HCT116 (cell line): ENCODE measurements around the gene BSPRY. TPM values are rescaled to one million over a fixed set of nuclear protein-coding genes. Genes with fewer than 3 reads are reported as not detected.

Experiments used
- ATAC-seq: fragments of 200-7000 bp; cut with Tn5 transposase; 2 replicates; pipeline ENCODE4 v1.9.1; 2020; ENCODE audit warnings: mild to moderate bottlenecking, moderate library complexity
- BruUV-seq: library from RNA; stranded (reverse); fragments of 400-500 nt; replicated peaks from 2 replicates; lab custom pipeline; 2021; lab: Mats Ljungman, UMichigan
- CTCF ChIA-PET: fragments of 300-600 bp; sonication (Branson Sonifier 250); formaldehyde crosslinking; loops from one replicate; lab custom pipeline; 2021; ENCODE audit warnings: antibody characterized with exemption; lab: Charles Lee
- POLR2A ChIA-PET: fragments of 300-600, 350-600 bp; sonication (Branson Sonifier 250); formaldehyde crosslinking; loops from one replicate; lab custom pipeline; 2021; ENCODE audit warnings: antibody characterized with exemption; lab: Charles Lee
- RAD21 ChIA-PET, 2 experiments: fragments of 300-600 bp; sonication (Branson Sonifier 250); formaldehyde crosslinking; loops; one replicate each; lab custom pipeline; 2023; ENCODE audit warnings: low total read pairs in 2 of 2; ENCODE audit not compliant: uncharacterized antibody in 2 of 2, unreplicated experiment in 2 of 2, low non-redundant PET in 1 of 2; lab: Charles Lee
- DNase-seq: peaks from one replicate; pipeline ENCODE4 v3.0.0-alpha.2; 2010; ENCODE audit warnings: low read depth, low spot score
- H2AFZ ChIP-seq: fragments of 200-600 bp; shearing (Covaris generic), sonication (generic); 2 replicates; pipeline ENCODE4 v1.6.1; 2017; ENCODE audit warnings: low read depth, mixed run types, mixed read lengths, antibody characterized with exemption, low read length; ENCODE audit not compliant: poor library complexity, severe bottlenecking
- H3K27ac ChIP-seq: 2 replicates; pipeline ENCODE4 v1.5.1; 2012; ENCODE audit warnings: low read depth, low read length
- H3K27me3 ChIP-seq: fragments of 200-600 bp; sonication (generic); 2 replicates; pipeline ENCODE4 v1.6.1; 2016; ENCODE audit warnings: mixed run types, low read length, mixed read lengths; ENCODE audit not compliant: insufficient read depth
- H3K36me3 ChIP-seq, 2 experiments: fragments of 200-500 bp in 1 of 2; fragments of 200-600 bp in 1 of 2; sonication (Bioruptor generic) in 1 of 2; sonication (generic) in 1 of 2; 2 replicates each; pipeline versions ENCODE4 v1.5.1 to v1.6.1; 2014 to 2016; ENCODE audit warnings: low read length in 2 of 2, inconsistent platforms in 1 of 2, mixed read lengths in 1 of 2, mixed run types in 1 of 2; ENCODE audit not compliant: insufficient read depth in 2 of 2, control insufficient read depth in 1 of 2
- H3K4me1 ChIP-seq, 2 experiments: fragments of 200-600 bp in 1 of 2; sonication (generic) in 1 of 2; 2 replicates each; pipeline versions ENCODE4 v1.5.1 to v1.6.1; 2012 to 2017; ENCODE audit warnings: low read length in 2 of 2, inconsistent platforms in 1 of 2, mild to moderate bottlenecking in 1 of 2, mixed read lengths in 1 of 2, mixed run types in 1 of 2, moderate library complexity in 1 of 2; ENCODE audit not compliant: insufficient read depth in 2 of 2, control insufficient read depth in 1 of 2
- H3K4me2 ChIP-seq: fragments of 200-600 bp; sonication (generic); 2 replicates; pipeline ENCODE4 v1.6.1; 2017; ENCODE audit warnings: mixed run types, low read length, mixed read lengths
- H3K4me3 ChIP-seq, 2 experiments: fragments of 200-600 bp in 1 of 2; sonication (generic) in 1 of 2; replicated peaks in 1 of 2; 2 replicates each; pipeline ENCODE4 v1.5.1; 2011 to 2016; ENCODE audit warnings: low read length in 2 of 2, control low read depth in 1 of 2, low read depth in 1 of 2, mild to moderate bottlenecking in 1 of 2, mixed read lengths in 1 of 2, mixed run types in 1 of 2
- H3K79me2 ChIP-seq: fragments of 200-600 bp; sonication (generic); 2 replicates; pipeline ENCODE4 v1.6.1; 2017; ENCODE audit warnings: mild to moderate bottlenecking, mixed run types, low read length, moderate library complexity, mixed read lengths; ENCODE audit not compliant: insufficient read depth
- H3K9ac ChIP-seq: fragments of 200-600 bp; sonication (generic); 2 replicates; pipeline ENCODE4 v1.6.1; 2016; ENCODE audit warnings: low read length, mixed read lengths
- H3K9me2 ChIP-seq: fragments of 200-600 bp; sonication (generic), shearing (Covaris generic); 2 replicates; pipeline ENCODE4 v1.6.1; 2017; ENCODE audit warnings: mixed run types, mild to moderate bottlenecking, moderate library complexity; ENCODE audit not compliant: insufficient read depth
- H3K9me3 ChIP-seq, 2 experiments: fragments of 200-500 bp in 1 of 2; fragments of 200-600 bp in 1 of 2; sonication (Bioruptor generic) in 1 of 2; sonication (generic) in 1 of 2; 2 replicates each; pipeline ENCODE4 v1.6.1; 2014 to 2017; ENCODE audit warnings: low read length in 2 of 2, mixed read lengths in 2 of 2, inconsistent platforms in 1 of 2, low read depth in 1 of 2, mild to moderate bottlenecking in 1 of 2, mixed run types in 1 of 2, moderate library complexity in 1 of 2; ENCODE audit not compliant: control insufficient read depth in 1 of 2, insufficient read depth in 1 of 2
- H4K20me1 ChIP-seq: fragments of 200-600 bp; sonication (generic), shearing (Covaris generic); 2 replicates; pipeline ENCODE4 v1.6.1; 2017; ENCODE audit warnings: mixed run types, mild to moderate bottlenecking, moderate library complexity; ENCODE audit not compliant: insufficient read depth
- CBX3 ChIP-seq: IDR thresholded peaks from 2 replicates; pipeline ENCODE4 v1.6.1; 2012; ENCODE audit warnings: low read depth
- CEBPB ChIP-seq: IDR thresholded peaks from 2 replicates; pipeline ENCODE4 v1.6.1; 2012; ENCODE audit warnings: low read depth
- EGR1 ChIP-seq: IDR thresholded peaks from 2 replicates; pipeline ENCODE4 v1.6.1; 2012; ENCODE audit warnings: low read depth
- ELF1 ChIP-seq: IDR thresholded peaks from 2 replicates; pipeline ENCODE4 v1.6.1; 2012; ENCODE audit warnings: low read depth, borderline replicate concordance
- EZH2 ChIP-seq: fragments of 200-600 bp; sonication (generic); IDR thresholded peaks from 2 replicates; pipeline ENCODE4 v1.6.1; 2017; ENCODE audit warnings: antibody characterized with exemption, mixed run types
- EZH2phosphoT487 ChIP-seq: fragments of 200-600 bp; IDR thresholded peaks from 2 replicates; pipeline ENCODE4 v1.6.1; 2018; ENCODE audit warnings: antibody characterized with exemption, borderline replicate concordance
- JUND ChIP-seq: IDR thresholded peaks from 2 replicates; pipeline ENCODE4 v1.6.1; 2012
- POLR2AphosphoS5 ChIP-seq: IDR thresholded peaks from 2 replicates; pipeline ENCODE4 v1.6.1; 2011; ENCODE audit warnings: mild to moderate bottlenecking, low read depth, low read length, moderate library complexity
- RAD21 ChIP-seq: IDR thresholded peaks from 2 replicates; pipeline ENCODE4 v1.6.1; 2012; ENCODE audit warnings: low read depth, mild to moderate bottlenecking
- SIN3A ChIP-seq: IDR thresholded peaks from 2 replicates; pipeline ENCODE4 v1.6.1; 2012; ENCODE audit warnings: low read depth
- SP1 ChIP-seq: IDR thresholded peaks from 2 replicates; pipeline ENCODE4 v1.6.1; 2012; ENCODE audit warnings: low read depth
- SRF ChIP-seq: IDR thresholded peaks from 2 replicates; pipeline ENCODE4 v1.6.1; 2012; ENCODE audit warnings: low read depth
- YY1 ChIP-seq: IDR thresholded peaks from 2 replicates; pipeline ENCODE4 v1.6.1; 2011; ENCODE audit warnings: low read length, low read depth, moderate library complexity, mild to moderate bottlenecking; ENCODE audit not compliant: insufficient replicate concordance; ENCODE audit errors: extremely low read depth
- ZFX ChIP-seq: fragments of 450-650 bp; IDR thresholded peaks from 2 replicates; pipeline ENCODE4 v1.6.1; 2017
- ZNF274 ChIP-seq: fragments of 200-500 bp; sonication (Bioruptor generic); IDR thresholded peaks from 2 replicates; pipeline ENCODE4 v1.6.1; 2014; ENCODE audit warnings: mild to moderate bottlenecking, low read depth, low read length, inconsistent platforms
- intact Hi-C: fragments of 100-400 bp; cut with micrococcal nuclease; formaldehyde crosslinking; loops from 2 replicates; pipeline ENCODE4 v1.10.0; 2022
- total RNA-seq: library from RNA; stranded (reverse); gene quantifications from one replicate; pipeline ENCODE4 v1.2.1, GENCODE V29; 2021; ENCODE audit not compliant: unreplicated experiment
- TF ChIP-seq, protein P1 (sequence below): IDR thresholded peaks from 2 replicates; pipeline ENCODE4 v1.6.1; 2011; ENCODE audit warnings: mild to moderate bottlenecking, low read length, moderate library complexity; ENCODE audit not compliant: insufficient replicate concordance; ENCODE audit errors: extremely low read depth
- TF ChIP-seq, protein P2 (sequence below): IDR thresholded peaks from 2 replicates; pipeline ENCODE4 v1.6.1; 2012; ENCODE audit warnings: low read depth
- TF ChIP-seq, protein P3 (sequence below): IDR thresholded peaks from 2 replicates; pipeline ENCODE4 v1.6.1; 2012
- TF ChIP-seq, protein P4 (sequence below), 3 experiments: fragments of 200-600 bp in 1 of 3; sonication (generic) in 1 of 3; IDR thresholded peaks in 2 of 3; conservative IDR thresholded peaks in 1 of 3; 2 replicates each; pipeline ENCODE4 v1.5.1; 2012 to 2017; ENCODE audit warnings: low read depth in 2 of 3, low read length in 2 of 3, antibody characterized with exemption in 1 of 3, borderline replicate concordance in 1 of 3, control low read depth in 1 of 3, mild to moderate bottlenecking in 1 of 3, mixed read lengths in 1 of 3, mixed run types in 1 of 3, moderate library complexity in 1 of 3; ENCODE audit not compliant: insufficient read depth in 1 of 3

The BSPRY gene
- total RNA-seq, 1 experiment from 2014 or later = 22.7 TPM

DNA sequence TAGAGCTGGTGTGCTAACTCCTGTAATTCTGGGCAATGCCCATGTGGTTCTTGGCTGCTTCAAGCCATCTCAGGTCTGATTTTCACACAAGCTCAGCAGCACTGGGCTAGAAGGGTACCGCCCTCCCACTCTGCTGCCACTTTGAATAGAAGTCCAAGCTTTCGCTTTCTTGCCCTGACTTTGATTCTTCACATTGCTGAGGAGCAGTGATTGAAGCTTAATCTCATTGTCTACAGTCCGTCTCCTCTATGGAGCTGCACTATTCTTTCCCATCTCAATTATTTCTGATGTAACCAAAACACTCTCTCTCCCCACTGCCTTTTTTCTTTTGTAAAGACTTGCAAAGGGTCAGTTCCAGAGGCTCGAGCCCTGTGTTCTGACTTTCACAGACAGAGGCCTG, 33.3 kb upstream of the BSPRY start:
- no peak for TF ChIP-seq CEBPB
- TF ChIP-seq EGR1 = no peak
- no peak for TF ChIP-seq SIN3A
- TF ChIP-seq, protein P1, sequence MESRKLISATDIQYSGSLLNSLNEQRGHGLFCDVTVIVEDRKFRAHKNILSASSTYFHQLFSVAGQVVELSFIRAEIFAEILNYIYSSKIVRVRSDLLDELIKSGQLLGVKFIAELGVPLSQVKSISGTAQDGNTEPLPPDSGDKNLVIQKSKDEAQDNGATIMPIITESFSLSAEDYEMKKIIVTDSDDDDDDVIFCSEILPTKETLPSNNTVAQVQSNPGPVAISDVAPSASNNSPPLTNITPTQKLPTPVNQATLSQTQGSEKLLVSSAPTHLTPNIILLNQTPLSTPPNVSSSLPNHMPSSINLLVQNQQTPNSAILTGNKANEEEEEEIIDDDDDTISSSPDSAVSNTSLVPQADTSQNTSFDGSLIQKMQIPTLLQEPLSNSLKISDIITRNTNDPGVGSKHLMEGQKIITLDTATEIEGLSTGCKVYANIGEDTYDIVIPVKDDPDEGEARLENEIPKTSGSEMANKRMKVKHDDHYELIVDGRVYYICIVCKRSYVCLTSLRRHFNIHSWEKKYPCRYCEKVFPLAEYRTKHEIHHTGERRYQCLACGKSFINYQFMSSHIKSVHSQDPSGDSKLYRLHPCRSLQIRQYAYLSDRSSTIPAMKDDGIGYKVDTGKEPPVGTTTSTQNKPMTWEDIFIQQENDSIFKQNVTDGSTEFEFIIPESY = no peak
- TF ChIP-seq, protein P2, sequence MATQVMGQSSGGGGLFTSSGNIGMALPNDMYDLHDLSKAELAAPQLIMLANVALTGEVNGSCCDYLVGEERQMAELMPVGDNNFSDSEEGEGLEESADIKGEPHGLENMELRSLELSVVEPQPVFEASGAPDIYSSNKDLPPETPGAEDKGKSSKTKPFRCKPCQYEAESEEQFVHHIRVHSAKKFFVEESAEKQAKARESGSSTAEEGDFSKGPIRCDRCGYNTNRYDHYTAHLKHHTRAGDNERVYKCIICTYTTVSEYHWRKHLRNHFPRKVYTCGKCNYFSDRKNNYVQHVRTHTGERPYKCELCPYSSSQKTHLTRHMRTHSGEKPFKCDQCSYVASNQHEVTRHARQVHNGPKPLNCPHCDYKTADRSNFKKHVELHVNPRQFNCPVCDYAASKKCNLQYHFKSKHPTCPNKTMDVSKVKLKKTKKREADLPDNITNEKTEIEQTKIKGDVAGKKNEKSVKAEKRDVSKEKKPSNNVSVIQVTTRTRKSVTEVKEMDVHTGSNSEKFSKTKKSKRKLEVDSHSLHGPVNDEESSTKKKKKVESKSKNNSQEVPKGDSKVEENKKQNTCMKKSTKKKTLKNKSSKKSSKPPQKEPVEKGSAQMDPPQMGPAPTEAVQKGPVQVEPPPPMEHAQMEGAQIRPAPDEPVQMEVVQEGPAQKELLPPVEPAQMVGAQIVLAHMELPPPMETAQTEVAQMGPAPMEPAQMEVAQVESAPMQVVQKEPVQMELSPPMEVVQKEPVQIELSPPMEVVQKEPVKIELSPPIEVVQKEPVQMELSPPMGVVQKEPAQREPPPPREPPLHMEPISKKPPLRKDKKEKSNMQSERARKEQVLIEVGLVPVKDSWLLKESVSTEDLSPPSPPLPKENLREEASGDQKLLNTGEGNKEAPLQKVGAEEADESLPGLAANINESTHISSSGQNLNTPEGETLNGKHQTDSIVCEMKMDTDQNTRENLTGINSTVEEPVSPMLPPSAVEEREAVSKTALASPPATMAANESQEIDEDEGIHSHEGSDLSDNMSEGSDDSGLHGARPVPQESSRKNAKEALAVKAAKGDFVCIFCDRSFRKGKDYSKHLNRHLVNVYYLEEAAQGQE = no peak
- no peak for TF ChIP-seq ELF1
- no peak for TF ChIP-seq JUND
- TF ChIP-seq, protein P3, sequence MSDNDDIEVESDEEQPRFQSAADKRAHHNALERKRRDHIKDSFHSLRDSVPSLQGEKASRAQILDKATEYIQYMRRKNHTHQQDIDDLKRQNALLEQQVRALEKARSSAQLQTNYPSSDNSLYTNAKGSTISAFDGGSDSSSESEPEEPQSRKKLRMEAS = no peak
- TF ChIP-seq YY1 = no peak
- TF ChIP-seq SP1 = no peak
- TF ChIP-seq ZNF274 = no peak
- no peak for TF ChIP-seq EZH2
- no peak for TF ChIP-seq CBX3
- no peak for TF ChIP-seq SRF
- TF ChIP-seq EZH2phosphoT487 = no peak
- no peak for TF ChIP-seq RAD21
- no peak for TF ChIP-seq ZFX
- TF ChIP-seq POLR2AphosphoS5 = no peak
- TF ChIP-seq, protein P4, sequence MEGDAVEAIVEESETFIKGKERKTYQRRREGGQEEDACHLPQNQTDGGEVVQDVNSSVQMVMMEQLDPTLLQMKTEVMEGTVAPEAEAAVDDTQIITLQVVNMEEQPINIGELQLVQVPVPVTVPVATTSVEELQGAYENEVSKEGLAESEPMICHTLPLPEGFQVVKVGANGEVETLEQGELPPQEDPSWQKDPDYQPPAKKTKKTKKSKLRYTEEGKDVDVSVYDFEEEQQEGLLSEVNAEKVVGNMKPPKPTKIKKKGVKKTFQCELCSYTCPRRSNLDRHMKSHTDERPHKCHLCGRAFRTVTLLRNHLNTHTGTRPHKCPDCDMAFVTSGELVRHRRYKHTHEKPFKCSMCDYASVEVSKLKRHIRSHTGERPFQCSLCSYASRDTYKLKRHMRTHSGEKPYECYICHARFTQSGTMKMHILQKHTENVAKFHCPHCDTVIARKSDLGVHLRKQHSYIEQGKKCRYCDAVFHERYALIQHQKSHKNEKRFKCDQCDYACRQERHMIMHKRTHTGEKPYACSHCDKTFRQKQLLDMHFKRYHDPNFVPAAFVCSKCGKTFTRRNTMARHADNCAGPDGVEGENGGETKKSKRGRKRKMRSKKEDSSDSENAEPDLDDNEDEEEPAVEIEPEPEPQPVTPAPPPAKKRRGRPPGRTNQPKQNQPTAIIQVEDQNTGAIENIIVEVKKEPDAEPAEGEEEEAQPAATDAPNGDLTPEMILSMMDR (IDR thresholded peaks at IDR 0.05 in 2 of 3, conservative IDR thresholded peaks at IDR 0.05 in 1 of 3; ENCODE audit: borderline replicate concordance in 1 of 3, insufficient read depth in 1 of 3, low read depth in 2 of 3, low read length in 2 of 3) = no peak
- Histone ChIP-seq H3K79me2 (no peaks in the 10 kb centered on the region), H4K20me1 (no peaks in the 10 kb centered on the region), H3K4me1 (no peaks in the 10 kb centered on the region), H3K9me3 (no peaks in the 10 kb centered on the region), H2AFZ (no peak overlapping the region), H3K27me3 (no peaks in the 10 kb centered on the region), H3K4me2 (no peak overlapping the region), H3K27ac (no peak overlapping the region), H3K9me2 (no peaks in the 10 kb centered on the region), H3K9ac (no peak overlapping the region), H3K36me3 (no peaks in the 10 kb centered on the region), H3K4me3 (no peak overlapping the region)
- intact Hi-C loops = no loop called here
- ChIA-PET CTCF (no interaction called here), RAD21 (no interaction called here), POLR2A (no interaction called here)
- no TSS peak for BruUV-seq
- DNase-seq = no peak
- ATAC-seq = no peak
